Activated CD4-positive, CD25-positive, alpha-beta regulatory T cell treated with anti-CD3 and anti-CD28 coated beads, Interleukin-2, amount 50 U/mL, for 24 hours (primary cell): ENCODE data around the gene CSTF3.
"Not testable (repeated sequence)": the region's sequence is repeated elsewhere in the genome, so short reads cannot be mapped to it uniquely, and the experiment has no call there.

Experiments
- ATAC-seq, 2 donors: fragments of 150-1000 bp; cut with Tn5 transposase; one replicate each; pipeline ENCODE4 v1.10.0; 2021; ENCODE audit warnings: mild to moderate bottlenecking in 1 of 2, moderate library complexity in 1 of 2

Gene CSTF3

DNA sequence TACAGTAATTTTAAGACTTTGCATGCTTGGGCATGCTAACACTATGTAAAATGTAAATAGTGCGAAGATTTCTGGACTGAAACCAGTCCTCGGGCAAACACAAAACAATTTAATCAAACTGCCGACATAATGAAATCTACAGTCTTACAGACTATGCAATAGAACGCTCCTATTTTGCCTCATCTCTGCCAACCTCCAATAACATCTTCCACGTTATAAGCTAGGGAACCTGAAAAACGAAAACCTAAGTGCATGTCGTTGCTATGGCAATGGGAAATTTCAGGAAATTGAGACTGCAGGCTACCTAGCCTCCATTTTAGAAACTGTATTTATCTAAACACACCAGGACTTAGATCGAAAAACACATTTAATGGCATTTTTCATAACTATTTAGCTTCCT, 1.1 kb downstream of the CSTF3 start:
- ATAC-seq: no peak

DNA sequence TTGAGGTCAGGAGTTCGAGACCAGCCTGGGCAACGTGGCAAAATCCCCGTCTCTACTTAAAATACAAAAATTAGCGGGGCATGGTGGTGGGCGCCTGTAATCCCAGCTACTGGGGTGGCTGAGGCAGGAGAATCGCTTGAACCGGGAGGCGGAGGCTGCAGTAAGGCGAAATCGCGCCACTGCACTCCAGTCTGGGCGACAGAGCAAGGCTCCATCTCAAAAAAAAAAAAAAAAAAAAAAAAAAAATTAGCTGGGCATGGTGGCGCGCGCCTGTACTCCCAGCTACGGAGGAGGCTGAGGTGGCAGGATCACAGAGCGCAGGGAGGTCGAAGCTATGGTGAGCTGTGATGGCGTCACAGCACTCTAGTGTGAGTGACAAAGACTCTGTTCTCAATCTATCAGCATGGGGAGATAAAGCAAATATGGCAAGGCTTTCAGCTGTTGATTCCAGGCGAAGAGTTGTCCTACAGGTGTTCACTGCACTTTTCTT, 1.9 kb downstream of the CSTF3 start:
- ATAC-seq: not testable (repeated sequence)

DNA sequence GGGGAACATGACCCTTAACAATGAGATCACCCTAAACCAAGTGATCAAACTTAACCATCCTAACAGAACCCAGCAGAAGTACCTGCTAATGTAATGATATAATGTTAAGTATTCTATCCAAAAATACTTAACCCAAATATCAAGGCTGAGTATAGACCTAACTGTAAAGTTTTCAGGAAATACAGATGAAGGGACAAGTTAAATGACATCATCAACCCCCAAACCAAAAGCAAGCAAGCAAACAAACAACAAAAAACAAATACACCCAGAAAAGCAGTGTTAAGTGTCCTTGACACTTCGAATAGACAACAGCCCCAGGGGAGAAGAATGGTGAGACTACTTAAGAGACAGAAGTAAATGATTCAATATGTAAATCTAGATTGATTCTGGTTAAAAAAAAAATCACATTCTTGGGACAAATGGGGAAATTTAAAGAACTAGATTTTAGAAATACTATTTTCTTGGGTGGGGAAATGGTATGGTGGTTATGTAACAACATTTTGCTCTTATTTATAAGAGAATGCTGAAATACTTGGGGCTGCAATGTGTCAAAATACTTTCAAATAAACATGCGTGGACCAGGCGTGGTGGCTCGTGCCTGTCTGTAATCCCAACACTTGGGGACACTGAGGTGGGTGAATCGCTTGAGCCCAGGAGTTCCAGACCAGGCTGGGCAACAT, 2.5 kb downstream of the CSTF3 start:
- no peak for ATAC-seq

DNA sequence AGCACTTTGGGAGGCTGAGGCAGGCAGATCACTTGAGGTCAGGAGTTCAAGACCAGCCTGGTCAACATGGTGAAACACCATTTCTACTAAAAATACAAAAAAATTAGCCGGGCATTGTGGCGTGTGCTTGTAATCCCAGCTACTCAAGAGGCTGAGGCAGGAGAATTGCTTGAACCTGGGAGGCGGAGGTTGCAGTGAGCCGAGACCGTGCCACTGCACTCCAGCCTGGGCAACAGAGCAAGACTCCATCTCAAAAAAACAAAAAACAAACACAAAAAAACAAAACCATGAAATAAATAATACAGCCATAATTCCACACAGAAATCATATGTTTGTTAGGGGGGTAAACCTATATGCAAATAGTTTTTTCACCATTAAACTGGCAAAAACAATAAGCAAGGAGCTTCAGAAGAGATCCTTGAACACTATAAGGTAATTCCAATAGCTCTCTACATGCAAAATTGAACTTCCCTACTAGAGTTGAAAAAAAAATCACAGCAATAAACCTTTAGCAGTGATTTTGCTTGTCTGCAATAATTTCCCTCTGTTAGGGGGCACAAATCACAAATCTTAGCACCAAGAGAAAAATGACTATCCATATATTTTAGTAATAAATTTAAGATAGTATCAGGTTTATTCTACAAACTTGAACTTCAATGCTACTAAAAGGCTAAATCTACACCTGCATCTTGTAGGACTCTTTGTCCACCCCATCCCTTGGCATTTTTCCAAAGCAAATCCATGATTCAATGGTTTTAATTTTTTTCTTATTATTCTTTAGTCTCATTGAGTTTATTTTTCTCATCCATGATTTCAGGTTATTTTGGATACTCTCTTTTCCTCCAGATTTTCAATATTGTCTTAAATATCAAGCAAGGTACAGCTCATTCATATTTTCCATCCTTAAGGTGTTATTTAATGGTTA, 3.9 kb downstream of the CSTF3 start:
- no peak for ATAC-seq

DNA sequence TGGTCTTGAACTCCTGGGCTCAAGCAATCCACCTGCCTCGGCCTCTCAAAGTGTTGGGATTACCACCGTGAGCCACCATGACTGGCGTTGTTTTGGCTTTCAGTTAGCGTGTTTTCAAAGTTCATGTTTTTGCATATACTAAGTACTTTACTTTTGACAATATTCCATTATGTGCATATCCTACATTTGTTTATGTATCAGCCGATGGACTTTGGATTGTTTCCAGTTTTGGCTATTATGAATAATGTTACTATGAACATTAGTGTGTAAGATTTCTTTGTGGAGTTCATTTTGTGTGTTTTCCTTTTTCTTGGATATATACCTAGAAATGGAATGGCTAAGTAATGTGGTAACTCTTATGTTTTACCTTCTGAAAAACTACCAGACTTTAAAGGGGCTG, 9.9 kb downstream of the CSTF3 start:
- no peak for ATAC-seq

DNA sequence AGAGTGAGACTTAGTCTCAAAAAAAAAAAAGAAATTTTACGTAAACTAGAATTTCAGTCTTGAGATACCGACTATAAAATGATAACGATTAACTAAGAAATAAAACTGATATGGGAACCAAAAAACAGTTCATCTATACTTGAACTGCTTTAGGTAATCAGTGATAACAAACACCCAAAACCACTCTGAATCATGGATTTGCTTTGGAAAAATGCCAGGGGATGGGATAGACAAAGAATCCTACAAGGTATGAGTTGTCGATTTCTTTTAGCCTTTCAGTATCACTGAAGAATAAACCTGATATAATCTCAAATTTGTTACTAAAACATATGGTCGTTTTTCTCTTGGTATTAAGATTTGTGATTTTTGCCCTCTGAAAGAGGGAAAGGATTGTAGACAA, 13.7 kb downstream of the CSTF3 start:
- no peak for ATAC-seq

DNA sequence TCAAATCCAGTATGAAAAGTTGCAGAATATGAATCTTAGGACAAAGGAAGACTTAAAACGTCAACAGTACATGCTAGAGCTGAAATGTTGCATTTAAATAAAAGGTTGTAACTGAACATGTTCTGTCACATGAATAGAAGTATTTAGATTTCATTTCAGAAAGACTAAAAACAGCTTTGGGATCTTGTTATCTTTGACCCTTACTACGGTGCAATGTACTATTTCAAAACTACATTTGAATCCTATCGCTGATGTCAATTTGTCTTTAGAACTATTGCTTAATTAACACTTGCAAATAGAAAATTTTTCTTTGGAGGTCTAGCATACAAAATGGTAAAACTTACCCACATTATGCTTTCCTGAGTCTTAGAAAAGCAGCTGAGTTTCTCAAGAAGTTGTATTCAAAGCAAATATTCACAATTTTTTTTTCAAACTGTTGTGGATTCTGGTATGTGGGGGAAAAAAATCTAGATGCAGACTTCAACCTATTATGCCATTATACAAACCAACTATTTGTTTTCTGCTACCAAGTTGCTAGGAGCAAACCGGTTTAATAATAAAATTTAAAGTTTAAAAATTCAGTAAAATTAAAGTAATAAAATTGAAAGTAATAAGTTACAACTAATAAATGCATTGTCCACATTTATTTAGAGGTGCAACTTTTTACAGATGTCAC, 25.4 kb downstream of the CSTF3 start:
- ATAC-seq: no peak

DNA sequence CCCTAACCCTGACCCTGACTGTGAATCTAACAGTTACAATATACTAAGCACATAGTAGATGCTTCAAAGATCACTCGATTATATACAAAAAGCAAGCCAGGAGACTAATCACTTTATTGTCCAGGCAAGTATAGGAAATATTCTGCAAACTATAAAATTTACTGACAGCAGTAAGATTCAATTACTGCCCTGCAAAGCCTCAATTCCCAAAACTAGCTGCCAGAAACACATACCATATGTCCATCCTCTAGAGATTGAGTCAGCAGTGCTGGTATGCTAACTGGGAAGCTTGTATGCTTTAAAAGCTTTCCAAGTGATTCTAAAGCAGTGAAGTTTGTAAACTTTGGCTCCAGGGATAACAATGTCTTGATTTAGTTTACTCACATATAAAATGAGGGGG, 26.1 kb downstream of the CSTF3 start:
- no peak for ATAC-seq

DNA sequence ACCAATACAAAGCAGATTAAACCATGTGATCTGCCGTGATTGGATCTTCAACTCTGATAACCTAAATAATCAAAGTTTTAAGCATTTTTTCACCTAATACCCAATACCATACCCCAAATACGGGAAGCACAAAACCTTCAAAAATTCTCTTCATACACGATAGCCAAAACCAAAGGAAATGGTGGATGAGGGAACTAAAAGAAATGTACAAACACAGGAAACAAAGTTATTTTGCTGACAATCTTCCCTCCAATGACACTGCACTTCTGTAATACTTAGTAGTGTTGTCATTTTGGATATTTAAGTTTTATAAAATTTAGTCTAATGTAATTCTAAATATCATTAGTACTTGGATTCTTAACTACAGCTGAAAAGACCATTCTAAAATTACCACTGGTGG, 27.0 kb downstream of the CSTF3 start:
- ATAC-seq: no peak

DNA sequence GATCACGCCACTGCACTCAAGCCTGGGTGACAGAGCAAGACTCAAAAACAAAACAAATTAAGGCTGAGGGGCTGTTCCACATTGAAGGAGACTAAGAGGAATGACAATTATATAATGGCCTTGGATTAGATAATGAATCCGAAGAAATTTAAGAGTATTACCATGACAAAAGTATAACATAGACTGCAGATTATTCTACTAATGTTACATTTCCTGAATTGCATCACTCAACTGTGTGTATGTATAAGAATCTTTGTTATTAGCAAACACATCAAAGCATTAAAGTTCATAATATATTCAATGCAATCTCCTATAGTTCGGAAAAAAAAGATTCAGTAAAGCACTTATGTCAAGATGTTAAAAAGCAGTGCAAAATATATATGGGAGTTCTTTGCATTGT, 27.5 kb downstream of the CSTF3 start:
- ATAC-seq: no peak

DNA sequence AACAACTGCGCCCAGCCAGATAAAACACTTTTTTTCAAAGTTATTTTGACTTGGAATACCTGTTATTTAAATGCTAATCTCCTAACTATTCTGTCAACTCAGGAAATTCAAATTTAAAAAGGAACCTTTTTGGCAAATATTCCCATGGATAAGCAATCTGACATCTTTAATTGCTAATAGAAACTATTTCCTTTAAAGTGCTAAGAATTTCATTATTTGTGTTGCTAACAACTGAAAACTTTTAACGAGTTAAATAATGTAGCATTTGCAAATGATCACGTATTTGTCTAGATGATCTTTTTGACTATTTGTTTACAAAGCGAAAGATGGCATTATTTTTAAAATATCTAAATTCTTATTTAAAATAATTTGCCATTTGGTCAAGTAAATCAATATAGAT, 28.8 kb downstream of the CSTF3 start:
- no peak for ATAC-seq

DNA sequence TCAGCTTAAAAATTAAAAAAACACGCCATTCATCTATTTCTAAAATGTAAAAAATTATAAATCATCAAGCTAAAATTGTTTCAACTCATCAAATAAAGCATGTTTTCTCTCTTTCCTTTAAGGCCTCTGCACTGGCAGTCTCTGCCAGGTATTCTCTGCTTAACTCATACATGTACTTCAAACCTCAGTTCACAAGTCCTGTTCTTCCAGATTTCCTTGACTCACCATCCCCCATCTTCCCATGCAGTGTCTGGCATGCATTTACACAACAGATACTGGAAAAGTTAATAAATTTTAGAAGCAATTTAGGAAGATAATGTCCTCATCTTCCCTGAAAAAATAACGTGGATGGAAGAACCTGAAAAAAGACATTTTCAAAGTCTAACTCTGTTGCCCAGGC, 32.5 kb downstream of the CSTF3 start:
- ATAC-seq: no peak

DNA sequence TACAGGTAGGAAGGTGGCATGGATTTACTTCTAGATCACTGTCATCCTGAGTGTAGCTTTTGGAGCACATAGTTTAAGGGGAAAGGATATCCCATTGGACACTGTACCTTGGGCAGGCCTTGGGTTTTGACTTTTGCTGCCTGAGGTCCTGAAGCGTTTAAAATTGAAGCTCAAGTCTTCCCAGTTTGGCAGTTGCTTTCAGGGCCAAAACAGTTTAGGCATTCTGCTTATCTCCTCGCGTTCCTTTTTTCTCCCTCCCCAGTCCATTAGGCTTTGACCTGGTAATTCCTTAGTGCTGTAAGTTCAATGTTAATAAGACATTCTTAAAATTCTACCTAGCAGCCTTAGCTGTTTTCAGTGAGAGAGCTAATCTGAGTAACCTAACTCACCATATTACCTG, 35.7 kb downstream of the CSTF3 start:
- ATAC-seq: no peak

DNA sequence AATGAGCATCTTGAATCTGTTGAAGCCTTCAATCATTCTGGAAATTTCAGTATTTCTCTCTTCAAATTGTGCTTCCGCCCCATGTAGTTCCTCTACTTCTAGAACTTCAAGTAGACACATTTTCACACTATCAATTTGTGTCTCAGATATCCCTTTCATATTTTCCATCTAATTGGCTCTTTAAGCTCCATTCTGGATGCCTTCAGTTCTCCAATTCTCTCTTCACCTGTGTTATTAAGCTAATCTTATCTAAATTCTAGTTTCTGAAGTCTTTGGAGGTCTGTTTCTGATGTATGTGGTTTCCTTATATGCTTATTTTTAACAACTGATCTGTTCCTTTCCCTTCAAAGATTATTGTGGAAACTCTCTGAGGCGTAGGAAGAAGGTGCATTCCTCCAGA, 36.3 kb downstream of the CSTF3 start:
- ATAC-seq: no peak

DNA sequence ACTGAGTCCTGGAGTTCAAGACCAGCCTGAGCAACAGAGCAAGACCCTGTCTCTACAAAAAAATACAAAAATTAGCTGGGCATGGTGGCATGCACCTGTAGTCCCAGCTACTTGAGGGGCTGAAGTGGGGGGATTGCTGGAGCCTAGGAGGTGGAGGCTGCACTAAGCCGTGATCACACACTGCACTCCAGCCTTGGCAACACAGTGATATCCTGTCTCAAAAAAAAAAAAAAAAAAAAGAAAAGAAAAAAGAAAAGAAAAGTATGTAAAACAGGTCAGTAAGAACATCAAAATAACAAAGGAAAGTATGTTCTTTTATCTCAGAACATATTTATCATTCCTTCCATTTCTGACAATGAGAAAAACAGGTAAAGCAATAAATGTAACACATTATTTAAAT, 38.6 kb downstream of the CSTF3 start:
- not testable (repeated sequence) for ATAC-seq

DNA sequence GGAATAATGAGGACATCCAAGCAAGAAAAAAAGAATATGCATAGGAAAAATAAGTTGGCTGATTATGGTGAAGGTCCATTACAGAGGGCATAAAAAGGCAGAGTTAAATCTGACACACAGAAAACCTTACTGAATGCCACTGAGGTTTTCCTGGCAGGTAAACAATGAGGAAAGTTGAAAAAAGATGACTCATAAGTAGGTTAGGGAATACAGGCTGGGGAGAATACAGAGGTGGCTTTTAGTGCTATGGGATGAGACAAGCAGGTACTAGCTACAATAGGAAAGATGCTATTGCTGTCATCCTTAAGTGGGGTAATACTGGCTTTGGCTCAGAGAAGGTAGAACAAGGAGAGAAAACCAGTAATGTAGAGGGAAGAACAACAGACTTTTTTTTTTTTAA, 44.7 kb downstream of the CSTF3 start:
- ATAC-seq: no peak

DNA sequence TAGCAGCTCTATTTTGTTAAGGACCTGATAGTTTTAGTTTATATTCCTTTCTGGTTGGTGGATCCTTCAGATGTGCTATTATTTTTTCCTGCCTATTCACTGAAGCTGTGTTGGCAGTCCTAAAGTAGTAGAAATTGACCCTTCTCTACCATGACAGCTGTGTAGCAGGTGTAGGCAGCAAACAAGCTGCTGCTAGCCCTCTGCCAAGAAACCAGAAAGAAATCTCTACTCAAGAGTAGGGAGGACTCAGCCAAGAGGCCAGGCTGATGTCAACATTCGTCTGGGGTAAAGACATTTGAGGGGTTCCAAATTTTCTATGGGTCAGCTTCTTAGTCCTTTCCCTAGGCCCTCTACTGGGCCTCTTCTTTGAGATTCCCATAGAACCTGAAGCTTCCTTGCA, 51.2 kb downstream of the CSTF3 start:
- no peak for ATAC-seq

DNA sequence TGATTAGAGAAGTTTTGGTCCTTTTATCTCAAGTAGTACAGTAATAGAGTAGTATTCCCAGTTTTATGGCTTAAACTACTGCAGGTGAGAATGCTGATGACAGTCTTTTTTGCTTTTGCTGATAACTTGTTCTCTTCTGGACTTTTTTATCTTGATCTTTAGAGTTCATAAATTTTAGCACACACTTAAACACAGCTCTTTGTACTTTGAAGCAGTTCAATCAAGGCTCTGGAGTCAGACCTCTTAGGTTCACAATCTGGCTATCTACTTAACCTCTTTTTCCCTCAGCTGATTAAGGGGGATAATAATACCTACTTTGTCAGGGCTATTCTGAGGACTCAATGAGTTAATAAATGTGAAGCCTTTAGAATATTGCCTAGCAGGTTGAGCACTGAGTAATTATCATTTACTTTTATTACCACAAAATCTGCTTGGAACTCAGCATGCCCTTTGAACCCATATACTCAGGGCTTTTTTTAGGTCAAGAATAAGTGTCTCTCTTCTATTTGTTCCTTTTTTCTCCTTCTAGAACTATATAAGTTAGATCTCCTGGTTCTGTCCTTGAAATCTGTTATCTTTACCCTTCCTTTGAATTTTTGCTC, 51.9 kb downstream of the CSTF3 start:
- ATAC-seq: no peak

DNA sequence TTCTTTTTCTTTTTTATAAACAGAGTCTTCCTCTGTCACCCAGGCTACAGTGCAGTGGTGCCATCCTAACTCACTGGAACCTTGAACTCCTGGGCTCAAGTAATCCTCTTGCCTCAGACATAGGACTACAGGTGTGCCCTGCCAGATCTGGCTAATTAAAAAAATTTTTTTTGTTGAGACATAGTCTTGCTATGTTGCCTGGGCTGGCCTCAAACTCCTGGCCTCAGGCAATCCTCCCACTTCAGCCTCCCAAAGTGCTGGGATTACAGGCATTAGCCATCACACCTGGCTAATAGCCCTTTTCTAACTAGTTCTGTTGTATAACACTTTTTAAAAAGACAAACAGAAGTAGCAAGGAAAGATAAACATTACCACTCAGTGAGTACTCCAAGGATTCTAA, 57.4 kb downstream of the CSTF3 start:
- no peak for ATAC-seq

DNA sequence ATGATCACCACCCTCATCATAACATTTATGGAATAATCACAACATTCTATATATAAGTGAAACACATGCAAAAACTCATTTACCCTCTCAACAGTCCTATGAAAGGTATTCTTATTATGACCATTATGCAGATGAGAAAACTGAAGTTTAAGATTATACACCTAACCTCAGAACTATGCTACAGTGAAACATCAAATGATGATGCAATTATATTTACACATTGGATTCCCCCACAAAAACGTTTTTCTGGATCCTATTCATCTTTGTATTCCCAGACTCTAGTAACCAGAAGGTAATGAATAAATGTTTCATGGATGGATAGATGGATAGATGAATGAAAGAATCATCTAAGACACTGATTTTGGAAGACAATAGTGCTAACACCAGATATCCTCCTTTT, 67.1 kb downstream of the CSTF3 start:
- no peak for ATAC-seq

DNA sequence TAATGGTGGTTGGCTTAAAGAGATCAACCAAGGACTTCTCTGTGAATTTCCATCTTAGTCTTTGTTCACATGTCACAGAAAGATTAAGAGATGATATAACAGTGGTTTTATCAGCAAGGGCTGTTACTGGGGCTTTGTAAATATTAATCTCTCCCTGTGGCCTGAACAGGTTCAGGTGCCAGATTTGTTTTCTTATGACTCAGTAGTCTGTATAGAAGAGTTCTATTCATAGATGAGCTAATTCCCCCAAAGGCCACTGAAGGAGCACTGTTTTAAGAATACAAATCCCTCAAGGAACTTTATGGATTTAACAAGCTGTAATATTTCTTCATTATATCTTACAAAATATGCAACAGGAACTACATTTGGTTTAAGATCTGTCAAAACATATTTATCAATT, 71.5 kb downstream of the CSTF3 start:
- no peak for ATAC-seq

DNA sequence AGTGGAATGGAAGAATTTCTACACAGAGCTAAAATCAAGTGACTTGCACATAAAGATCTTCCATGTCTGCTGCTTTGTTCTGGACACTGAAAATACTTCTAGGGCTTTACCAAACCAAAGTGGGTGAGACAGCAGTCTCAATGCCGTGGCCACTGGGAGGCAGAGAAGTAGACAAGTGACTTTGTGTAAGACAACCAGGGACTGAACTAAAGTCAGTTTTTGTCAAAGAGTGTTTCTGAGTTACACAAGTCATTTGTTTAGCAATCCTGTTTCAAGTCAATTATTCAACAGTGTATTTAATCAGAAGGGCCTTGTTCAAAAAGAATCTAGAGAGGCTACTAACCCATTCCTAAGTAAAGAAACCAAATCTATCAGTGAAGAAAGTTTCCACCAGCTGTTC, 75.3 kb downstream of the CSTF3 start:
- ATAC-seq: no peak

DNA sequence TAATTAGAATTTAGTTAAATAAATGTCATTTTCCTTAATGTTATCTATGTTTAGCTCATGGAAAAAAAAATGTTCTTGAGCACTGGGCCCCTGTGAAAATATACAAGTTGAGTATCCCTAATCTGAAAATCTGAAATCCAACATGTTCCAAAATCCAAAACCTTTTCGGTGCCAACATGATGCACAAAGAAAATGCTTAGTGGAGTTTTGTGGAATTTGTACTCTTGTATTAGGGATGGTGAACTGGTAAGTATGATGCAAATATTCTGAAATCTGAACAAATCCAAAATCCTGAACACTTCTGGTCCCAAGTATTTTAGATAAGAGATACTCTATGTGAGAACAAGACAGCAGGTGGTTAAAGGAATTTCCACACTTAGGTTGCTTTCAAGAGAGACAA, 77.4 kb downstream of the CSTF3 start:
- ATAC-seq: no peak
